HG03025 (cell line): ENCODE results near the gene ZNF672.
"Not testable (repeated sequence)": the region's sequence is repeated elsewhere in the genome, so short reads cannot be mapped to it uniquely, and the experiment has no call there.

Experiments used
- ATAC-seq: cut with Tn5 transposase; IDR thresholded peaks from one replicate; pipeline ENCODE4 v1.9.1; 2021; ENCODE audit warnings: mild to moderate bottlenecking, moderate library complexity; ENCODE audit not compliant: unreplicated experiment, low FRiP score

Gene ZNF672

DNA sequence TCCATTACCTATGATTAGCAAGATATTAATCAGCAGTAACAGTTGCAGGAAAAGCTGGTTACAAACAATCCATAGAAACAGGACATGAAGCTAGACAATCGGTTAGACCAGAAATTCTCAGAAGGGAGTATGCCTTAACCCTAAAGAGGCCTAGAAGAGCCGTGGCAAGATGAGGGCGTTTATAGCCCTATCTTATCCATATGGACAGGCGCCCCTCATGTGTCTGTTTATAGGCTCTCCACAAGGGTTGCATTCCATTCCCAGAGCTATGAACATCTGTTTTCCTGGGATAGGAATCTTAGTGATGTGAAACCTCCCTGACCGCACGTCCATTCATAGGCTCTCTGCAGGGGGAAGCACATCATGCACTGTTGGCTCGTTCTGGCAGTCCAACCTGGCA, 44.4 kb downstream of the ZNF672 start:
- not testable (repeated sequence) for ATAC-seq

- no peak for ATAC-seq
These were observed 46.7 kb downstream of the ZNF672 start for GRCh38 chr1:248884632-248885295.

GRCh38 chr1:248885646-248886045, 47.6 kb downstream of the ZNF672 start:
- no peak for ATAC-seq

DNA sequence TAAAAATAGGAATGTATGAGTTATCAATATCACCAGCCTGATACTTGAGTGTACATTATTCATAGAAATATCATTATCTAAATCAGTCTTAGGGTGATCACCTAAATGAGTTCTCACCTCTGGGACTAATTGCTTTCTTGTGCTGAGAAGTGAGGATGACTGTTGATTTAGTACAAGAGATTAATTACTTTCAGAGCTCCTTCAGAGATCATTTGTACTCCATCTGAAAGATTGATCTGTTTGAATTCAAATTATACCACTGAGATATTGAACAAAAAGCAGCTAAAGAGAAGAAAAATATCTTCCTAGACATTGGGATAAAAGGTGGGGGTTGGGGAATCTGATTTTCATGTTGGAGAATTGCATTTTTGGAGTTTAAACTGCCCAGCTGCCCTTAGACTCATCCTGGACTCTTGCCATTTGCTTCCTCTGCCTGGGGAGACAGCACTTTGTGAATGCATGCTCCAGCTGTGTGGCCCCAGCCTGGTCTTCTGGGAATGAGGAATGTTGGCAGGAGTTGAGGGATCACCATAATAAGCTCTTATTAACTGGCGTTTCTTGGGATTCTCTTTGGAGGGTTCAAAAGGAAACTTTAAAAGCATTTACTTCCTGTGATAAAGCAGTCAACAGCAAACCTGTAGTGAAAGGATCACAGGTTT, 48.3 kb downstream of the ZNF672 start:
- ATAC-seq: no peak

- ATAC-seq: not testable (repeated sequence)
These were observed 51.9 kb downstream of the ZNF672 start for GRCh38 chr1:248889914-248890243.

DNA sequence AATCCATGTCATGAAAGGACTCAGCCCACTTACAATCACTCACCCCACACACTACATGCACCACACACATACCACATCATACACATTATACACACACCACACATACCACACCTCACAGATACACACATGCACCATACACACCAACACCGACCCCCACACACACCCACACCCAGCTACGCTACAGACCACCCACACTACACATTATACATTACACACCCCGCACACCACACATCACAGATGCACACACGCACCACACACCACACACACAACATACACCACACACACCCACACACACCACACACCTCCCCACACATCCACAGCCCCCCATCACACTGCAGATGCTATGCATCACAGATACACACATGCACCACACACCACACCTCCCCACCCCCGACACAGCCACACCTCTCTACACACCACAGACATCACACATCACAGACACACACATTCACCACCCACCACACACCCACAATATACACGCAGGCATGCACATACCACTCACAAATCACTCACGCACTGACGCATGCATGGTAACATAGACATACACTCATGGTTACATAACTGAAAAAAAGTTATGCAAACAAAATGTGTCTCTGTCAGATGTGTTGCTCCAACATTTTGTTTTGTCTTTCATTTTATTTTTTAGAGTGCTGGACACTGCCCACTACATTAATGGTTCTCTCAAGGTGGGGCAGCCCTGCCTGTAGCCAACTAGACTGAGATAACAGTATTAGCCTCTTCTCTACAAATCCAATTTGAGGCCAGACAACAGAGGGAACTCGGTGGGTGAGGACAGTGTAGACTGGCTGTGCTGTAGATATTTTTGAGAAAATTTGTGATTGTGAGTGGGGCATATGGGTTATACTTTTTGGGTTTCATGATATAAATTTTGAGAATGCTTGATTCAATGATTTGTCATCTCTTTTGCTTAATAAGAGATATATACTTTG, 52.8 kb downstream of the ZNF672 start:
- no peak for ATAC-seq

DNA sequence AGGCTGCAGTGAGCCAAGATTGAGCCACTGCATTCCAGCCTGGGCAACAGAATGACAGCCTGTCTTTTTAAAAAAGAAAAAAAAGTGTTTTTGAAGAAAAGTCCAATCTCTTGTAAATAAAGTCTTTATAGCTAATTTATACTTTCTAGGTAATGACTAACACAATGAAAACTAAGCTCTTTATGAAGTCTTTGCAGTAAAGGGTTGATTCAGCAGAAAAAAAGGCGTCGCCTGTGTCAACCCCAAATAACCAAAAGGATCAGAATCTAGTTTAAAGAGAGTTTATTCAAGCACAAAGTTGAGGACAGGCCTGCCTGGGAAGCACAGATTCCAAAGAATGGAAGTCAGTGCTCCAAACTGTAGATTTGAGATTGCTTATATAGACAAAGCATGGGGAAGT, 53.7 kb downstream of the ZNF672 start:
- ATAC-seq: no peak

DNA sequence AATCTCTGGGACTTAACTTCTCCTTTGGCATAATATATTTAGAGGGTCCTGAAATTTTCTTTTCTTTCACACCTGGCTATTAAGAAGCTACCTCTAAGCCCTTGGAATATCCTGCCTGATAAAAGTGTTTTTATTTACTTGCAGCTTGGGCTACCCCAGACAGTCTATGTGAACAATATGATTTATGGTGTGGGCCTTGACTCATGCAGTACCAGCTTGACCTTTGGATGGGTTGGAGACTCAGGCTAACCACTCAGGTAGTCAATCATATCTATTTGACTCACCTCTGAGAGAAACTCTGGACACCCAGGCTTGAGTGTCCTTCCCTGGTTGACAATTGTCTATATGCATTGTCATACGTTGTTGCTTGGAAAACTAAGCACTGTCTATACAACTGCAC, 54.6 kb downstream of the ZNF672 start:
- ATAC-seq: no peak

GRCh38 chr1:248894837-248895236, 56.8 kb downstream of the ZNF672 start:
- ATAC-seq: no peak

DNA sequence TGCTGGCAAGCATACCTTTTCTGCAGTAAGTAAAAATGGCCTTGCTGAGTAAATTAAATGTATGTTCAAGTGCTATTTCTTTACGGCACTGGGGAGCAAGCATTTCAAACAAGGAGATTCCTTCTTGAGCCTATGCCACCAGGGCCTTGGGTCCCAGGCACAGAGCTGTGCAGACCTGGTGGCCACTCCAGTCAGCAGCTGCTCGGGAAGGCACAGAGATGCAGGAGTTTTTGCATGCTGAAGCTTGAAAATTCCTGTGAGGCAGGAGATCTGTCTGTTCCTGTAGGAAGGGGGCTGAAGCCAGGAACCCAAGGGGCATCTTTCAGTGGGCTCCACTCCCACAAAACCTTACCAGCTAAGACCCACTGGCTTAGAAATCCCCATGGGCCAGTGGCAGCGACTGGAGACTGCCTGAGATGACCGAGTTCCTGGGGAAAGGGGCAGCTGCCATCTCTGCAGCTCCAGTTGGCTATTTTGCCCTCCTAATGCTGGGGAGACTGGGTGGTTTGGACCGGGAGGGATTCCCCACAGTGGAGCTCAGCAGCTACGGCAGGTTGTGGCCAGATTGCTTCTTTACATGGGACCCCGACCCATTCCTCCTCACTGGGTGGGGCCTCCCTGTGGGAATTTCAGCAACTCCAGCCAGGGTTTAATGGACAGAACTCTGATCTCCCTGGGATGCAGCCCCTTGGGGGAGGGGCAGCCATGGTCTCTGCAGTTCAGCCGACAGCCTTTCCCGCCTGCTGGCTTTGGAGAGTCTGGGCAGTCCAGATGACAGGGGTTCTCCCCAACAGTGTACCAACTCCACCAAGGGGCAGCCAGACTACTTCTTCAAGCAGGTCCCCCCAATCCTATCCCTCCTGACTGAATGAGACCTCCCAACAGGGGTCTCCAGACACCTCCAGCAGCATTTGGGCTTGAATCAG, 59.7 kb downstream of the ZNF672 start:
- no peak for ATAC-seq
